ENCODE measurements around the gene SP100. TPM values are rescaled to one million over a fixed set of nuclear protein-coding genes. Genes with fewer than 3 reads are reported as not detected.

The SP100 gene
- total RNA-seq, 1 donor from 2014 or later, result 24.0 TPM

DNA sequence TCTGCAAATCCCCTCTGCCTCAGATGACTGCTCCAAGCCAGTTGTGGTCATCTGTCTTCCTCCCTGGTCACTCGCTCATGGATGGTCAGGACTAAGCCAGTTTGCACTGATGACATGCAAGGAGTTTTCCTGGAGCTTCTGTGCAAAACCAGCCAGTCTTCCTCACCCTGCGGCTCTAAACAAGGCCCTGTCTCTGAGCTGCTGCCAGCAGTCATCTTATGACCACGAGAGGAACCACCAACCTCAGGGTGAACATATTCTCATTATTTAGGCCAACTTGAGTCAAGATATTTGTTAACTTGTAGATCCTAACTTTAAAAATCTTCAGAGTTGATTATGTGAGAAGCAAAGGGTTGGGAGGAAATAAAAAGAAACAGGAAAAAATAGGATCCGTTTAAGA is 176.8 kb downstream of the SP100 start:
- no peak for ATAC-seq
- no peak for DNase-seq (ENCODE audit: low spot score)

Other genes starting within 250 kb of the SP100 start
- 6.0 TPM for gene SP110, start 196.2 kb upstream of the SP100 start, total RNA-seq
- gene SP140, start 190.5 kb upstream of the SP100 start, total RNA-seq, result 1.2 TPM
- 6.1 TPM for gene SP140L, start 89.0 kb upstream of the SP100 start, total RNA-seq